GM18873 (cell line): ENCODE measurements around the gene IL9R.
"Not testable (repeated sequence)": the region's sequence is repeated elsewhere in the genome, so short reads cannot be mapped to it uniquely, and the experiment has no call there.

Experiments
- ATAC-seq: cut with Tn5 transposase; IDR thresholded peaks from one replicate; pipeline ENCODE4 v1.9.1; 2021; ENCODE audit warnings: mild to moderate bottlenecking, moderate library complexity, moderate number of reproducible peaks; ENCODE audit not compliant: unreplicated experiment, low FRiP score

The IL9R gene

GRCh38 chrX:156029296-156029695 is 31.8 kb downstream of the IL9R start:
- not testable (repeated sequence) for ATAC-seq

GRCh38 chrX:156029707-156030442 is 32.4 kb downstream of the IL9R start:
- ATAC-seq: not testable (repeated sequence)

- not testable (repeated sequence) for ATAC-seq
Observed at GRCh38 chrX:156030474-156030873, 33.0 kb downstream of the IL9R start.
